HG03025 (cell line): ENCODE results near the gene NUP43.
"Not testable (repeated sequence)": the region's sequence is repeated elsewhere in the genome, so short reads cannot be mapped to it uniquely, and the experiment has no call there.

Source experiments
- ATAC-seq: cut with Tn5 transposase; IDR thresholded peaks from one replicate; pipeline ENCODE4 v1.9.1; 2021; ENCODE audit warnings: mild to moderate bottlenecking, moderate library complexity; ENCODE audit not compliant: unreplicated experiment, low FRiP score

The NUP43 gene

GRCh38 chr6:149749594-149750135, 3.3 kb upstream of the NUP43 start, which contains the start of gene PCMT1:
Gene PCMT1, plus strand, starts transcription at chr6:149749741. Its CDS starts 161 bp downstream, at chr6:149749902.
- ATAC-seq, result peak; percentile 73

GRCh38 chr6:149749082-149749593, 2.8 kb upstream of the NUP43 start:
- ATAC-seq, result peak; percentile 1

- ATAC-seq, result not testable (repeated sequence)
Observed at GRCh38 chr6:149745252-149745651, 1.1 kb downstream of the NUP43 start.

- no peak for ATAC-seq
Observed at GRCh38 chr6:149734915-149735314, 11.4 kb downstream of the NUP43 start.

GRCh38 chr6:149733089-149733720, 13.1 kb downstream of the NUP43 start:
- no peak for ATAC-seq

- ATAC-seq, result no peak
Observed at GRCh38 chr6:149729824-149730223, 16.5 kb downstream of the NUP43 start.

- no peak for ATAC-seq
Observed at GRCh38 chr6:149728499-149729234, 17.7 kb downstream of the NUP43 start.

- no peak for ATAC-seq
Observed at GRCh38 chr6:149727793-149728498, 18.4 kb downstream of the NUP43 start.

GRCh38 chr6:149725785-149726184, 20.5 kb downstream of the NUP43 start:
- no peak for ATAC-seq

- ATAC-seq, result no peak
Observed at GRCh38 chr6:149723771-149724417, 22.4 kb downstream of the NUP43 start.

GRCh38 chr6:149723262-149723661, 23.1 kb downstream of the NUP43 start:
- no peak for ATAC-seq

- no peak for ATAC-seq
Observed at GRCh38 chr6:149719531-149719930, 26.8 kb downstream of the NUP43 start.

- ATAC-seq, result peak; percentile 87
Observed at GRCh38 chr6:149717588-149718458, 28.5 kb downstream of the NUP43 start, which contains the start of gene LATS1. Gene LATS1, minus strand, starts transcription at chr6:149718101. Its CDS starts 15,975 bp downstream, at chr6:149702126.

GRCh38 chr6:149717255-149717587, 29.1 kb downstream of the NUP43 start:
- ATAC-seq, result no peak

- no peak for ATAC-seq
Observed at GRCh38 chr6:149716181-149716963, 30.0 kb downstream of the NUP43 start.

- no peak for ATAC-seq
Observed at GRCh38 chr6:149714442-149714841, 31.9 kb downstream of the NUP43 start.

GRCh38 chr6:149711711-149712110, 34.6 kb downstream of the NUP43 start:
- no peak for ATAC-seq

- no peak for ATAC-seq
Observed at GRCh38 chr6:149701714-149702113, 44.6 kb downstream of the NUP43 start.

- ATAC-seq, result no peak
Observed at GRCh38 chr6:149699150-149699549, 47.2 kb downstream of the NUP43 start.
